Measurements from ENCODE around the gene BCKDHB. TPM values are rescaled to one million over a fixed set of nuclear protein-coding genes. Genes with fewer than 3 reads are reported as not detected.
"Not testable (repeated sequence)": the region's sequence is repeated elsewhere in the genome, so short reads cannot be mapped to it uniquely, and the experiment has no call there.

BCKDHB gene
- total RNA-seq, 1 donor from 2014 or later: 37.2 TPM

DNA sequence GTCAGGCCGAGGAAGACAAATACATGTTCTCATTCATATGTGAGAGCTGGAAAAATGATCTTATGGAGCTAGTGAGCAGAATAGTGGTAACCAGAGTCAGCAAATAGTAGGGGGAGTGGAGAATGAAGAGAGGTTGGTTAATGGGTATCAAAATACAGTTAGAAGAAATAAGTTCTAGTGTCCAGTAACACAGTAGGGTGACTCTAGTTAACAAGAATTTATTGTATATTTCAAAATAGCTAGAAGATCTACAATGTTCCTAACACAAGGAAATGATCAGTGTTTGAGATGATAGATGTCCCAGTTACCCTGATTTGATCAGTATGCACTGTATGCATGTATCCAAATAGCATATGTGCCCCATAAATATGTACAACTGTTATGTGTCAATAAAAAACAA, 128.4 kb downstream of the BCKDHB start:
- TF ChIP-seq, protein P1, sequence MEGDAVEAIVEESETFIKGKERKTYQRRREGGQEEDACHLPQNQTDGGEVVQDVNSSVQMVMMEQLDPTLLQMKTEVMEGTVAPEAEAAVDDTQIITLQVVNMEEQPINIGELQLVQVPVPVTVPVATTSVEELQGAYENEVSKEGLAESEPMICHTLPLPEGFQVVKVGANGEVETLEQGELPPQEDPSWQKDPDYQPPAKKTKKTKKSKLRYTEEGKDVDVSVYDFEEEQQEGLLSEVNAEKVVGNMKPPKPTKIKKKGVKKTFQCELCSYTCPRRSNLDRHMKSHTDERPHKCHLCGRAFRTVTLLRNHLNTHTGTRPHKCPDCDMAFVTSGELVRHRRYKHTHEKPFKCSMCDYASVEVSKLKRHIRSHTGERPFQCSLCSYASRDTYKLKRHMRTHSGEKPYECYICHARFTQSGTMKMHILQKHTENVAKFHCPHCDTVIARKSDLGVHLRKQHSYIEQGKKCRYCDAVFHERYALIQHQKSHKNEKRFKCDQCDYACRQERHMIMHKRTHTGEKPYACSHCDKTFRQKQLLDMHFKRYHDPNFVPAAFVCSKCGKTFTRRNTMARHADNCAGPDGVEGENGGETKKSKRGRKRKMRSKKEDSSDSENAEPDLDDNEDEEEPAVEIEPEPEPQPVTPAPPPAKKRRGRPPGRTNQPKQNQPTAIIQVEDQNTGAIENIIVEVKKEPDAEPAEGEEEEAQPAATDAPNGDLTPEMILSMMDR (IDR thresholded peaks at IDR 0.05; ENCODE audit: borderline replicate concordance): no peak
- Histone ChIP-seq H3K27me3 (ENCODE audit: low read depth) (no peaks in the 10 kb centered on the region), H3K27ac (replicated peaks) (no peak overlapping the region), H3K9me3 (replicated peaks) (peaks cover 6% of the 10 kb centered on the region), H3K36me3 (no peaks in the 10 kb centered on the region), H3K4me1 (peaks cover 11% of the 10 kb centered on the region), H3K4me3 (no peak overlapping the region)
- DNase-seq: no peak
- intact Hi-C loops (cut with micrococcal nuclease): no loop called here

DNA sequence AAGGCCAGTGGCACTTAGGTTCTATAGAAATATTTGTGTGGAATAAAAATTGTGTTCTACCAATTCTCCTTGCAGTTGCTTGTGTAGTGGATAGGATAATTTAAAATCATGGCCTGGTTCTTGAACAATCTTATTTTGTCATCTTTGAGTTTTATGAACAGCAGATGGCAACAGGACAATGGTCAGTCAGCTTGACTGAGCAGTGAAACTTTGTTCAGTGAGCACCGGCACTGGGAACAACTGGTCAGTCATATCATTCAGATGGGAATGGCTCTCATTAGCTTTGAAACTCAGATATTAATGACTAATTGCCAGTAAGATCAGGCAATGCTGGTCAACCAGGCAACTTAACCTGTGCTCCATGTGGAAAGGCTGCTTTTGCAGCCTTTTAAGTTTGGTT, 129.2 kb downstream of the BCKDHB start:
- Histone ChIP-seq H3K9me3 (replicated peaks) (peaks cover 6% of the 10 kb centered on the region), H3K4me1 (peaks cover 11% of the 10 kb centered on the region), H3K36me3 (no peaks in the 10 kb centered on the region), H3K27me3 (ENCODE audit: low read depth) (no peaks in the 10 kb centered on the region), H3K27ac (replicated peaks) (no peak overlapping the region), H3K4me3 (no peak overlapping the region)
- no peak for DNase-seq
- TF ChIP-seq, protein P1 (IDR thresholded peaks at IDR 0.05; ENCODE audit: borderline replicate concordance): no peak
- intact Hi-C loops (cut with micrococcal nuclease): no loop called here

DNA sequence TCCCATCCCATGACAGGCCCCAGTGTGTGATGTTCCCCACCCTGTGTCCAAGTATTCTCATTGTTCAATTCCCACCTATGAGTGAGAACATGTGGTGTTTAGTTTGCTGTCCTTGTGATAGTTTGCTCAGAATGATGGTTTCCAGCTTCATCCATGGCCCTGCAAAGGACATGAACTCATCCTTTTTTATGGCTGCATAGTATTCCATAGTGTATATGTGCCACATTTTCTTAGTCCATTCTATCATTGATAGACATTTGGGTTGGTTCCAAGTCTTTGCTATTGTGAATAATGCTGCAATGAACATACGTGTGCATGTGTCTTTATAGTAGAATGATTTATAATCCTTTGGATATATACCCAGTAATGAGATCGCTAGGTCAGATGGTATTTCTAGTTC, 132.3 kb downstream of the BCKDHB start:
- H3K36me3 ChIP-seq; H3K4me3 ChIP-seq; H3K4me1 ChIP-seq; DNase-seq; H3K27ac ChIP-seq (replicated peaks); H3K27me3 ChIP-seq (ENCODE audit: low read depth); H3K9me3 ChIP-seq (replicated peaks); intact Hi-C loops (cut with micrococcal nuclease): not testable (repeated sequence)

DNA sequence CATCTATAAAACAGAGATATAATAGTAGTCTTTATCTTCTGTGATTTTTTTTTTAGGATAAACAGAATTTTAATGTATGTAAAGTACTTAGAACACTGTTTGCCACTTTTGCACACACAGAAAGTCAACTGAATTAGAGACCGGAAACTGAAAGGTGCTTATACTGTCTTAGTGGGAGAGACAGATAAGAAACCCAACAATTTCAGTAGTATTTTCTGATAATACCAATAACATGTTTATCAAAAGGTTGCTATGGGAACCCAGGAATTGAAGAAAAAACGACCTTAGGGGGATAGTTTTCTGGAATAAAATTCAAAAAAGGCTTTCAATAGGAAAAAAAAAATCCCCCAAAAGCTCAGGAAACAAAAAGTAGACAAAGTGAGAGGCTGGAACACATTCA, 138.6 kb downstream of the BCKDHB start:
- Histone ChIP-seq H3K4me1 (peaks cover 21% of the 10 kb centered on the region), H3K9me3 (replicated peaks) (no peaks in the 10 kb centered on the region), H3K36me3 (no peaks in the 10 kb centered on the region), H3K4me3 (no peak overlapping the region), H3K27ac (replicated peaks) (no peak overlapping the region), H3K27me3 (ENCODE audit: low read depth) (no peaks in the 10 kb centered on the region)
- TF ChIP-seq, protein P1 (IDR thresholded peaks at IDR 0.05; ENCODE audit: borderline replicate concordance): no peak
- intact Hi-C loops (cut with micrococcal nuclease): no loop called here
- DNase-seq: no peak

DNA sequence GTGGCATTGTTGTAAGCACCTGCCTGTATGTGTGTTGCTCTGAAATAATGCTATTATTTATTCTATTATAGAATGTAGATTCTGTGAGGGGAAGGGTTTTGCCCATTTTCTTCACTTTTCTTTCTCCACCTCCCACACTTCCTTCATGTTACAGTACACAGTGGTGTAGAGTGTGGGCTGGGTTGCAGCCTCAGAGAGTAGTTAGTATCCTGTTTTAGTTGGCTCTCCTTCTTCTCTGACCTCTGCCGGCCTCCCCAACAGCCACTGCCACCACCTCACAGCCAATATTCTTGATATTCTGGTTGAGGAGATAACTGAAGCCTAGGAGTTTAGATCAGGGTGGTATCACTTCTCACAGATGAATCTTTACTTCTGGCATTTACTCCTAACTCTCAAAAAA, 143.4 kb downstream of the BCKDHB start:
- TF ChIP-seq, protein P1 (IDR thresholded peaks at IDR 0.05; ENCODE audit: borderline replicate concordance): no peak
- H3K4me1 ChIP-seq: peaks cover 33% of the 10 kb centered on the region
- DNase-seq: peak; percentile 16
- no peaks in the 10 kb centered on the region for H3K36me3 ChIP-seq
- no peaks in the 10 kb centered on the region for H3K9me3 ChIP-seq (replicated peaks)
- no peak overlapping the region for H3K27ac ChIP-seq (replicated peaks)
- H3K27me3 ChIP-seq (ENCODE audit: low read depth): no peaks in the 10 kb centered on the region
- H3K4me3 ChIP-seq: no peak overlapping the region
- intact Hi-C loops (cut with micrococcal nuclease): no loop called here

DNA sequence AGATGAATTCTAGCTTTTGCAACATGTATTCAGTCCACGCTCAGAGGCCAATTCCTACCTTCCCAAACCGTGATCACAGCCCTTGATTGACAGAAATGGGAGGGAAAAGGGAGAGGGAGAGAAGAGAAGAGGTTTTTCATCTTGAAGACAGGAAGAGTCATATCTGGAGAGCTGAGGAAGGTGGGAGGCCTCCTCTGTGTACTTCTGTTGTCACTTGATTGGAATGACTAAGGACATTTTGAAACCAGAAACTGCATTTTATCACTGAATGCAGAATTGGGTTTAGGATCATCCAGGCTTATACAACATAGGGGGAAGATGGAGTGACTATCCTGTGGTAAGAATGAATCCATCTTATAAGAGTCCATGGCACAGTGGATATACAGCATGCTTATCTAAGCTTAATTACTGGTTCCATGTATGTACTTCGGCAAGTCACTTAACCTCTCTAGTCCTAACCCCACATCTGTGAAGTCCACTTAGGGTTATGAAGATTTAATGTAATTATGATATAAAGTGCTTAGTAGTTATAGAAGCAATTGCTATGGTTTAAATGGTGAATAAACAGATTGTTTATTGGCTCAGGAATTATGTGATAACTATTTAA, 144.0 kb downstream of the BCKDHB start:
- intact Hi-C loops (cut with micrococcal nuclease): no loop called here
- no peak overlapping the region for H3K27ac ChIP-seq (replicated peaks)
- TF ChIP-seq, protein P1 (IDR thresholded peaks at IDR 0.05; ENCODE audit: borderline replicate concordance): no peak
- no peak overlapping the region for H3K4me3 ChIP-seq
- H3K4me1 ChIP-seq: peaks cover 33% of the 10 kb centered on the region
- H3K27me3 ChIP-seq (ENCODE audit: low read depth): no peaks in the 10 kb centered on the region
- no peak for DNase-seq
- no peaks in the 10 kb centered on the region for H3K9me3 ChIP-seq (replicated peaks)
- no peaks in the 10 kb centered on the region for H3K36me3 ChIP-seq
